GM21717 (cell line): ENCODE data around the gene RXRB.
"Not testable (repeated sequence)": the region's sequence is repeated elsewhere in the genome, so short reads cannot be mapped to it uniquely, and the experiment has no call there.

ENCODE experiments used
- ATAC-seq: cut with Tn5 transposase; IDR thresholded peaks from one replicate; pipeline ENCODE4 v1.9.1; 2021; ENCODE audit warnings: mild to moderate bottlenecking, moderate library complexity; ENCODE audit not compliant: unreplicated experiment

RXRB gene

DNA sequence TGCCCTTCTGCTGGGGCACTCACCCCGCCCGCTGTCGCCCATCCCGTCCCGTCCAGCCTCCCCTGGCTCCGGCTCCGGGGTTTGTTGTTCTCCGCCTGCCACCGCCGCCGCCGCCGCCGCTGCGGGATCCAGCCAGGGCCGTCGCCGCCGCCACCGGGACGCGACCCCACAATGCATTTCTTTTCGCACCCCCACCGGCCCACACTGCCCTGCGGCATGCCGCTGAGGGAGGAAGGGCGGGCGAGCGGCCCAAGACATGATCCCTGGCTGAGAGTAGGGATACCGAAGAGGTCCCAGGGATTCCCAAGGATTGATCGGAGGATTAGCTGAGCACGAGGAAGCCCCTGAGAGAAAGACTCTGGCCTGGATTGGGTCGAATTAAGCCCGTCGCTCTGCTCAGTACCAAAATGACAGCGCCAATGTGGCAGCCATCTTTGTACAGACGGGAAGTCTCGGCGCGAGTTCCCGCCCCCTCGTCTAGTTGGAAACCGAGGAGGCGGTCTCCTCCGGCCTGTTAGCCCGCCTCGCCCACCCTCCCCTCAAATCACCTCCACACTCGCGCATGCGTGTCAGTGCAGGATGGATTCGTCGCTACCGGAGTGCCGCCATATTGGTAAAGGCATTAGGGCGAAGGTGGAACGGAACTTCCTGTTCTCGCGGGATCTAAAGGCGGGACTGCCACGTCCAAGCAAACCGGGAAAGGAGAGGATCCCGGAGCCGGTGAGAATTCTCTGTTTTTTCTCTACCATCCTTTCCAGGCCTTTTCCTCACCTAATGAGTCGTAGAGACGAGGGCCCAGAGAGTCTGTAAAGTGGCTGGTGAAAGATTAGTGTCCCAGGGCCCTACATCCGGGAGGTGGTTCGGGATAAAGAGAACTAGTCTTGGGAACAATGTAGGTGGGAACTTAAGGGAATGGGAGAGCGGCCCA is at the start of gene RXRB, which contains the start of gene SLC39A7:
RXRB (minus strand) TSS at position 447 of the 928 bp plus-strand sequence; CDS start at position 258, 189 bp downstream.
SLC39A7 (plus strand) TSS at position 649 of the 928 bp plus-strand sequence. CDS start 379 bp downstream, outside the sequence.
- ATAC-seq, result peak; percentile 42

DNA sequence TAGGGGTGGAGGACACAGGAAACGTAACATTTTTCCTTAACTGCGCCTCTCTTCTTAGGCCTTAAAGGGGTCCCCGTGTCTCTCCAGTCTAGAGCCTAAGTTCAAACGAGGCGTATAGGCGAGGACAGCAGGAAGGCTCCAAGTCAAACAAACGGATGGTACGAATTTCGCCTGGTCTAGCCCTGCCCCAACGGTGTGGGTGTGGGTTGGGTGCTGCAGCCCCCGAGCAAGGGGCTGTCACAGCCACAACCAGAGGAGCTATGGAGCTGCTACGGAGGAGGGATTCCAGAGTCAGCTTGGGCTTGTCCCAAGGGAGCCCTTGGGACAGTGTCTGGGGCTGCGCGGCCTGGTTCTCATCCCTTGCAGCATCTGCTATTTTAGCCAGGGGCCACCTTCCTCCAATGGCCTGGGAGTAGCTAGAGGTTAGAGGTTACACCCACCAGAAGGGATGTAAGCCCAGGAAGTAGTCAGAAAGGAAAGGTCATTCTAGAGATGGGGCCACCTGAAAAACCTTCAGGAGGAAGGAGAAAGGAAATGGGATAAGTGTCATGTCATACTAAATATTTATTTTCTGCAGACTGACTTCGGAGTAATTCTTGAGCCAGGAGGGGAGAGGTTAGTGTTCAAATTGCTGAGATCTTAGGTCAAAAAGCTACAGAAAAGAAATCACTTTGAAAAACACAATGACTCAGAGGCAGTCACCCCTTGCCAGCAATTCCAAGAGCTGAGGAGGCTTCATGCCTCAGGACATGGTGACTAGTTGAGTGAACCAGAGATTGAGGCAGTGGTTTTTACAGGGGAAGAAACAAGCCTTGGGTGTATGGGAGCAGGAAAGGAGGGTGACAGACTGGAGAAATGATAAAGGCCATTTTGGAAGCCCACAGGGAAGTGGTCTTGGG is 49.5 kb upstream of the RXRB start:
- ATAC-seq, result peak; percentile 1

DNA sequence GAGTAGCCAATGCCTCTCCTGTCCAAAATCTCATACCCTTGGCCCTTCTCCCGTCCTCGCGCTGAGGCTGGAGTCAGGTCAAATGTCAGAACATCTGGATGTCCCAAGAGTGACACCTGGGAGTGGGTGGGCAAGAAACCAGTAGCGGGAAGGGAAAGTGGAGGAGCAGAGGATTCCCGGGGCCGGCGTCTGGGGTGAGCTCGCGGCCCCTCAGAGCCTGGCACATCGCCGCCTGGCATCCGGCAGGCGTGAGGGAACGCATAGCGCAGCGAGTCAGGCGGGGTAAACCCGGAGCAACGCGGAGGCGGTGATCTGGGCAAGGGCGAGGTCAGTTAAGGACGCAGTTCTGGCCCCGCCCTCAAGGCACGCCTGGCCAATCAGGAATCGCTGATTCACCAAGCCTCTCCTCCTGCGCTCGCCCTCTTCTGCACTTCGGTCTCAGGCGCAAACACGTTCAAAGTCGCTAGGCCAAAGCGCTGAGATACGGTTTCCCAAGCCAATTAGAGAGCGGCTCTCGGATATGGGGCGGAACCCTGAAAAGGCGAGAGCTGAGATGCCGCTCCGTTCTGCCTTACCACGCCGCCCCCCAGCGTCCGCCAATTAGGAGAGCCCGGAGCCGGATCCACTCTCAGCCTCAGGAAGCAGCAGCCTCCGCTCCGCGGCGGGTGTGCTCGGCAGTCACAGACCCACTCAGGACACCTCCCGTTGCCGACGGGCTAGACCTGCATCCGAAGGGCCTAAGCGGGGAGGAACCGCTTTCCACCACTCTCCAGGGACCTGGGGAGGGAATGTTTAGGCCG is 48.7 kb upstream of the RXRB start:
- peak; percentile 83 for ATAC-seq

DNA sequence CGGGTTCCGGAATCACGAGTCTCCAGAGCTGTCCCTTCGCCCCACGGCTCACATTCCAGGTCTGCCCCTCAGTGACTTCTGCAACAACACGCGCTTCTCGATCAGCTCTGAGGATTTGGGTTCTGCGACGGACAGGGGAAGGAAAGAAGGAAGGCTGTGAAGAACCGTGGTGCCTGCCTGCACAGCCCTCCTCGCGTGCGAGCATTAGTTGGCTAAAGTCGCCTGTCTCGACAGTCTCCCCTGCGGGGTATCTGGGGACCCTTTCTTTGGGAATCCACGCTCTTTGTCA is 48.1 kb upstream of the RXRB start:
- ATAC-seq, result peak; percentile 16

DNA sequence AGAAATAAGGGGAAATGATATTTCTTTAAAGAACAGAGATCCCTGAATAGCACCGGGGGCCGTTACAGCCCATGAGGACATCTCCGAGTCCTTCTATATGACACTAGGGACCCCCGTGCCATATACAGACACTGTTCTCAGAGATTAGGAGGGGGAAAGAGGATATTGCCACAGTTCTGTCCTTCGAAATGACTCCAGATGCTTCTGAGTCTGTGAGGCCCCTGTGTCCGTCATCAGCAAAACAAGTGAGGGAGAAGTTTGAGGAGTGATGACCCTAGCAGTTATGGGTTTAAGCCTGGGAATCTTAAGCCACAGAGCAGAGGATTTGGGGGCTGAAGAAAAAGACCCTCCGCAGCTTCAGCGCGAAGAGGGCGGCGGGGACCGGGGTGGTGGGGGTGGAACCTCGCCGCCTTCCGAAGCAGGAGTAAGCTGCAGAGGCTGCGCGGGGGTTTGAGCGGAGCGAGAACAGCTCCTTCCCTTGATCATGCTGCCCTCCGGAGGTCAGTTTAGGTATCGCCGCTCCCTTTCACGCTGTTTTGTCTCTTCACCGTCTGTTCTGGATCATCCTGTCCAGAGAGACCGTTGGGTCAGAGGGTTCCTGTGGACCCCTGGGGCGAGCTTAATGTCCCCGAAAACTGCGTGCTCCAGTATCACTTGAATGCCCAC is 47.6 kb upstream of the RXRB start:
- ATAC-seq, result no peak

DNA sequence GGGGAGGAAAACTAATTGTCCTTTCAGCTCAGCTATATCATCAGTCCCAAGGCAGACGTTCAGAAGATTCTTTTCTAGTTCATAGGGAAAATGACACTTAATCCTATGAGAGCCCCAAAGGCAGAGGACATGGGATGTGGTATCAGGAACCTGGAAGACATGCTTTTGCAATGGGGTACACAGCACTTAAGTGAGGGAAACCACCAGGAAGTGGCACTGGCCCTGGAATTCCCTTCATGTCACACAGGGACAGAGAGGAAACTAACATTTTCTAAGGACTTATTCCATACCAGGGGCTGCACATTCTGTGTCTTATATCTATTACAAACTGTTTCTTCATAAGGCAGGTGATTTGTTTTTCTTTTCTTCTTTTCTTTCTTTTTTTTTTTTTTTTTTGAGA is 43.0 kb upstream of the RXRB start:
- ATAC-seq, result no peak

DNA sequence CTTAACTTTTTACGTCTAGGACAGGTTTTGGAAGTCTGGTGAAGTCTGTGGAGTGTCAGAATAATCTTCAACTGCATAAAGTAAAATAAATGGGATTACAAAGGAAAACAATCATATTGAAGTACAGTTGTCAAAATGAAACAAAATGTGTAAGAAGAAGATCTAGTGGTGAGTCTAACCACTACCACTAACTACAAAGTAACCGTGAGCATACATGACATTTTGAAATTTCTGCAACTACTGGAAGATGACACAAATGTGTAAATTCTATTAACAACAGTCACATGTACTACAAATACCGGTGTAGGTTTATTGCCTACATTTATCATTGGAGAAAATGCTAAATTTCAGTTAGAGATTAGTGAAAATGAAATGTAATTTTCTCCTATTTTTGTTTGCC is 41.5 kb upstream of the RXRB start:
- ATAC-seq, result no peak

DNA sequence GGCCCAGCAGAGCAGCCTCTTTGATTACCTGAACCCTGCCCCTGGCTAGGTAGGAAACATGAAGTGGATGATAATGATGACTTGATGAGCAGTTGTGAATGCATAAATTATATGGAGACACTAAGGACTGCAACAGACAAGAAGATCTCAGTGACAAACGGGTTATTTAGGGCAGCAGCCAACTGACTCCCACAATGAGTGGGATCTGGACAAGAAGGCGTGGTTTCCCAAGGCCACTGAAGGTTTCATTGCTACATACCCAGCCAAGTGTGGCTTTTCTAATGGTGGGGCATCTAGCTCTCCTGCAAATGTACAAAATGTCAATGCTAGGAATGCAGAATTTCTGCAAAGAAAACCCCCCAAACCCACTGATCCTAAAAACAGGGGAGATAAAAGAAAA is 37.3 kb upstream of the RXRB start:
- no peak for ATAC-seq

DNA sequence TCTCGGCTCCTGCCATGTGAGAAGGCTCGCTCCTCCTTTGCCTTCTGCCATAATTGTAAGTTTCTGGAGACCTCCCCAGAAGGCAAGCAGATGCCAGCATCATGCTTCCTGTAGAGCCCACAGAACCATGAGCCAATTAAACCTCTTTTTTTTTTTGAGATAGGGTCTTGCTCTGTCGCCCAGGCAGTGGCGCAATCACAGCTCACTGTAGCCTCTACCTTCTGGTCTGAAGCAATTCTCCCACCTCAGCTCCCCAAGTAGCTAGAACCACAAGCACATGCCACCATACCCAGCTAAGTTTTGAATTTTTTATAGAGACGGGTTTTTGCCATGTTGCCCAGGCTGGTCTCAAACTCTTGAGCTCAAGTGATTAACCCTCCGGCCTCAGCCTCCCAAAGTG is 36.4 kb upstream of the RXRB start:
- no peak for ATAC-seq

DNA sequence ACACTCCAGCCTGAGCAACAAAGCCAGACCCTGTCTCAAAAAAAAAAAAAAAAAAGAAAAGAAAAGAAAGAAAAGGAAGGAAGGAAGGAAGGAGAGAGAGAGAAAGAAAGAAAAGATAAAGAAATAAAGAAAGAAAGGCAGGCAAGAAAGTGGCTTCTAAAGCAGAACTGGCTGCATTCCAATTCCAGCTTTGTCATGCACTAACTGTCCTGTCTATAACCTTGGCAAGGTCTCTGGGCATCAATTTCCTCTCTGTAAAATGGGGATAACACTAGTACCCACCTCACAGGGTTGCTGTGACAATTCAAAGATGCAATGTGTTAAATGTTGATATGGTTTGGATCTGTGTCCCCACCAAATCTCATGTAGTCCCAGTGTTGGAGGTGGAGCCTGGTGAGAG is 35.9 kb upstream of the RXRB start:
- ATAC-seq, result no peak

DNA sequence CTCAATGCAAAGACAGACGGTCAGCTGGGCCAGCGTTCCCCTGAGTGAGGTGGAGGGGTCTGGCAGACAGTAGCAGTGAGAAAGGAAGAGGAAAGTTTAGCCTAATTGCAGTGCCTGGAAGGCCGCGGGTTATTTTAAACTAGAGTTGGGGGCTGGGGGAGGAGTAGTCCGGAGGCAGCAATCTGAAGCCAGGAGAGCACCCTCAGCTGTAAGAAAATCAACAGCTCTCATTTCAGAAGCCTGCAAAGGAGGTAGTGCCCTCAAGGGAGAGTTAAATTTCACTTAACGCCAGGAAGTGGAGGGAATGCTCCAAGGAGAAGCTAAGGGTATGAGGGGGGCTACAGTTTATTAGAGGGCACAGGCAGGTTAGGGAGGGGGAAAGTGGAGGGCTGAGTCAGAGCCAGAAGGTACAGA is 34.8 kb upstream of the RXRB start:
- ATAC-seq, result no peak

DNA sequence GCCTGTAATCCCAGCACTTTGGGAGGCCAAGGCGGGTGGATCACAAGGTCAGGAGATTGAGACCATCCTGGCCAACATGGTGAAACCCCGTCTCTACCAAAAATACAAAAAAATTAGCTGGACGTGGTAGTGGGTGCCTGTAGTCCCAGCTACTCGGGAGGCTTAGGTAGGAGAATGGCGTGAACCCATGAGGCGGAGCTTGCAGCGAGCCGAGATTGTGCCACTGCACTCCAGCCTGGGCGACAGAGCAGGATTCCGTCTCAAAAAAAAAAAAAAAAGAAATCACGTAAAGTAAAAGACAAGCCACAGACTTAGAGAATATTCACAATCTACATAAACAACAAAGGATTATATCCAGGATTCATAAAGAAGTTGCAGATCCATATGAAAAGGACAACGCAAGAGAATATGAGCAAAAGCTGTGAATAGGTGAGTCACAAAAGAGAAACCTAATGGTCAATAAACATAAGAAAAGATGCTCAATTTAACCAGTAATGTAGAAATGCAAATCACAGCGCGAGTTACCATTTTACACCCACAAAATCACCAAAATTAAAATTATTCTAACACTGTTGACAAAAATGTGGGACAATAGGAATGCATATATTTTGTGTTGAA is 26.1 kb upstream of the RXRB start:
- not testable (repeated sequence) for ATAC-seq

DNA sequence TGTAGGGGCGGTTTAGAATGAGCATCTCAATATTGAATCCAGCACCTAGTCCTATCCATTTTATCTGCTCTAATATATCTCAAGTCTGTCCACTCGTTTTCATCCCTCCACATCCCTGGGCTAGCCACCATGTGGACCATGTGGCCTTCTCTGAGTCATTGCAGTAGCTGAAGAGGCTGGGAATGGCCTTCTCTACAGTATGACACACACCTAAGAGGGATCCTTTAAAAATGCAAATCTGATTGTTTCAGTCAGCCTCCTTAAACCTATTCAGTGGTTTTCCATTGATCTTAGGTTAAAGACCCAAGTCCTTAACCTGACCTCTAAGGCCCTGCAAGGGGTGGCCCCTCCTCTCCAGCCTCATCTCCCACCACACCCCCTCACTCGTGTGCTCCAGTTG is 17.2 kb upstream of the RXRB start:
- no peak for ATAC-seq

DNA sequence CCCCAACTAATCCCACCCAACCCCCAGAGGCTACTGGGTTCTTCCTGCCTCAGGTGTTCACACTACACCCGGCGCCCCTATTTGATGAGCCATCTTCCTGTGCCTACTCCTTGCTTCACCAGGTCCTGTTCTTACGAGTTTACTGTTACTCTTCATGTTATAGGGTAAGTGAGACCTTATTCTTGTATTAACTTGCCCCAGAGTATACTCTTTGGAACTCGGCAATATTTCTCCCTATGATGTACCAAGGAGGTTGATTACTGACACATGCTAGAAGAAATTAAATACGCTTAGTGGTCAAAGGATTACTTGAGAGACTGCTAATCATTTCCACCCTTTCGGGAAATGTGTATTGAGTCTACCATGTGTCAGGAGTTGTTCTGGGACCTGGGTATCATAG is 16.8 kb upstream of the RXRB start:
- ATAC-seq, result no peak

DNA sequence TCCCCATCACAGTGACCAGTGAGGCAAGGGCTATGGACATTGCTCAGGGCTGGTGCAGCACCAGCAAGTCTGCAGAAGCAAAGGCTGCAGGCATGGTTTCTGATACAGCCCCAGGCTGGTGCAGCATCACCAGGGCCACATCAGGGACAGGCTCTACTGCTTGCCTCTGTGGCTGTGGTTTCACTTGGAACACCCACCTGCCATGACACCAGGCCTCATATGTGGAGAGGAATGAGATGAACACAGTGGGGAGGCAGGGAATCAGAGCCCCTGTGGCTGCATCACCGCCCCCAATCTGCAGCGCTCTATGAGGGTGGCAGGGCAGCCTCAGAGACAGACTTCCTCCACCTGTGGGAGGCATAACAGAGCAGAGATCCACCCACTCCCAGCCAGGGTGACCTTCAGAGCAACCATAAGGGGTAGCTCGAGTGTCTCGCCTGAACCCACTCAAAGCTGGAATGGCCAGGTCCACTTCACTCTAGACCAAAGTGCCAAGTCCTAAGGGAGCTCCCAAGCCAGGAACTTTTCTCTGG is 15.7 kb upstream of the RXRB start:
- no peak for ATAC-seq

DNA sequence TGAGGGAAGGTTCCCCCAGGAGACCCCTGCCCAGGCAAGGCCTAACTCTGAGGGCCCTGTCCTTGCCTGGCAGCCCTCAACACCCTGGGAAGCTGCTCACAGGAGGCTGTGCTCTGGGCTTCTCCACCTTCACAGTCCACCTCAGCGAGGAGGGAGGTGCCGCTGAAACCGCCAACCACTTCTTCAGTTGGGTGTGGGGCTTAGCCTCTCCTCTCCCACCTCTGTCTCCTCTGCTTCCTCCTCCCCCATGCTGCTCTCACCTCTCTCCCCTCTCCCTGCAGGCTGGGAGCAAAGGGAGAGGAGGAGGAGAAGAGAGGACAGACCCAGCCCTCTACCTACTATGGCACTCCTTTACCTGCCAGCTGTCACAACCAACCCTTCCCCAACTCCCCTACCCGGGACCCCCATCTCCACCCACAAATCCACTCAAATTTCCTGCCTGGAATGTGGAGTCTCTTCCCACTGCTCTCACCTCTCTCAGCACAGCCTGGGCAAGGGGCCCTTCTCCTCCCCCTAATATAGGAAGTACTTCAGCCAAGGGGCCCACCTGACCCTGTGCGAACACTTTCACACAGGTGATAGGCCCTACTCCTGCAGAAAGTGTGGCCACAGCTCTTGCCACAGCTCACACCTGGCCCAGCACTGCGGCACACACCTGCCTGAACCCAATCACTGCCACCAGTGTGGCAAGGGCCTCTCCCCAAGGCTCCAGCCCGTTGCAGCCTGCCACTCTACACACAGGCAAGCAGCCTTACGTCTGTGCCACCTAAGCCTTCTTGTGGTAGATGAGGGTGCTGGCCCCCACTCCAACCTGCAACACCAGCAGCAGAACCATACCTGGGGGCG is 15.0 kb upstream of the RXRB start:
- ATAC-seq, result no peak

DNA sequence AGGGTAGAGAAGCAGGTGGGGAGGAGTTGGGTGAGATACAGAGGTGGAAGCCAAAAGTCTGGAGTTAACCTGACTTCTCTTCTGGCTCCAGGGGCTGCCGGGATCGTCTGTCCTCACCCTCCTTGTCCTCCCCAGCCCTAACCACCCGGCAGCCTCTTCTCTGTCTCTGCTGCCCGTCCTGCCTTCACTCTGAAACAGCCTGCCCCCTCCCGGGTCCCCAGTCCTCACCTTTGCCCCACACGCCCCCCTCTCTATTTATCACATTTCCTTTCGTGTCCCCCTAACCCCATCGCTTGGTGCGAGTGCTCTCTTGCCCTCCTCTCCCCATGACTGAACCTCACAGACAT is 13.5 kb upstream of the RXRB start:
- ATAC-seq, result no peak

DNA sequence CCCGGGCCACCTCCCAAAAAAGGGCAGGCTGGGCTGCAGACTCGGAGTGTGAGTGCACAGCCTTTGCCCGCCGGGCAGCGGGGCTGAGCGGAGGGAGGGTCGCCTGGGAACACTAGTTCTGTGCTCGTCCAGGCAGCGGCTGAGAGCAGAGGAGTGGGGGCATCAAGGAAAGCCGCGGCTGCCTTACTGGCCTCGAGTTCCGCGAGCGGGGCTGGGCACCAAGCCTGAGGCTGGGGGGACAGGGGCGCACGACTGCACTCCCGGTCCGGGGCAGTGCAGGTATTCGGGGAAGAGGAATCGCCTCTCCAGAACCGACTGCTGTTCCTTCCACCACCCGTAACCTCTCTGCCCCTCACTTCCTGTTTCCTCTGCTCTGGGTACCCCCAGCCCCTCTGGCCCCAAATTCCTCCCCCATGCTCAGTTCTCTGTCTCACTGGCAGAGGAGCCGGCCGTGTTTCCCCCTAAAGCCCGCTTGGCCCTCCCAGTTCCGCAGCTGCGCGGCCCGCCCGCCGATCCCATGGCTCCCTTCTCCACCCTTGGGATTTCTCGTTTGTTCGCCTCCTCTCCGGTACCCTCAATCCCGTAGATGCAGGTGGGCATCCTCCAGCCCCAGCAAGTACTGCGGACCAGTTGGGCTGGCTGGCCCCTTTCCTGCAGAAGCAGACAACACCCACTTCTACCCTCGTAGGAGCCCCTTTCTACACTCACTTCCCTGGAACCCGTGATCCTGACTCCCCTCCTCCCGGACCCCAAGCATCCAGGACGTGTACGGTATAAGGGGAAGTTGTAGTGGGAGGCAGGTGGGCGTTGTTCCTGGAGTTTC is 12.9 kb upstream of the RXRB start:
- no peak for ATAC-seq
